SKM-1 (cell line): Measurements from ENCODE around the gene HM13.
"Not testable (repeated sequence)": the region's sequence is repeated elsewhere in the genome, so short reads cannot be mapped to it uniquely, and the experiment has no call there.

Experiments
- DNase-seq: peaks from one replicate; lab custom pipeline; 2025; ENCODE audit not compliant: unreplicated experiment; lab: John Stamatoyannopoulos, UW

Gene HM13

GRCh38 chr20:31605902-31606803, 91.9 kb downstream of the HM13 start:
- no peak for DNase-seq

GRCh38 chr20:31606804-31607639, 92.8 kb downstream of the HM13 start:
- DNase-seq = no peak

GRCh38 chr20:31607640-31608250, 93.5 kb downstream of the HM13 start:
- no peak for DNase-seq

GRCh38 chr20:31608251-31608945, 94.2 kb downstream of the HM13 start:
- no peak for DNase-seq

GRCh38 chr20:31612271-31612640, 98.0 kb downstream of the HM13 start:
- not testable (repeated sequence) for DNase-seq

GRCh38 chr20:31615416-31615815, 101.2 kb downstream of the HM13 start:
- DNase-seq = no peak

- DNase-seq = peak; percentile 95
Measured at GRCh38 chr20:31617432-31618104, 103.3 kb downstream of the HM13 start.
